ENCODE measurements around the gene GEMIN7.

GEMIN7 gene

DNA sequence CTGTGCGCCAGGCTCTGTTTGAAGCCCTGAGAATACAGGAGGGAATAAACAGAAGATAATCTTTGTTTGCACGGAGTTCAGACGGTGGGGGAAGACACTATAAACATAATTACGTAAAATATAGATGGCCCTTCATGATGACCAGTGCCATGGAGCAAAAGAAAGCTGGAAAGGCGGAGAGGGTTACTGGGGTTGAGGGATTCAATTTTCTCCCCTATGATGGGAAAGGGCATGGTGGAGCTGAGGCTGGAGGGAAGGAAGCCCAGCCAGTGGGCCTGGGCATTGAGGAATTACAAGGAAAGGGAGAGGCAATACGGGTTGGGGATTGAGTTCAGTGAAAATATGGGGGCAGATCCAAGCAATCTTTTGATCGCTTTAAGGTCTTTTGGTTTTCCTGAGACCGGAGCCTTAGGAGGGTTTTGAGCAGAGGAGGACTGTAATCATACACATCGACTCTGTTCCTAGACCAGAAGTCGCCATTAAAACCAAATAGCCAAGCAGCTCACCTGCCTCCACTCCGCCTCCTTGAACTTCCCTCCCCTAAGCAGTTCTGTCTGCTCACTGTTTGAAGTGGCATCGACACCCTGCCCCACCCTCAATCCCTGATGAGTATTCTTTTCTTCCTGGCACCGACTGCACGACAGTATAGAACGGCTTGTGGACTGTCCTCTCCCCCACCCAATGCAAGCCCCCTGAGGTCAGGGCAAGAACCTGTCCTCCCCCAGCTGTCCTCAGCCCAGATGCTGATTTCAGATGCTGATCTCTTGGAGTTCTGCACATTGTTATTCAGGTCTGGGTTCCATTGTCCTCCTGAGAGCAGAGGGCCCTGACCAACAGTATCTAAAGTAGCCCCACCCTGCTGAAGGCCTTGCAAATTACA, 2.0 kb upstream of the GEMIN7 start:
- Mint-ChIP-seq H3K27ac (peak overlapping the region in 1 of 3 experiments; percentile 70), H3K9me3 (no peaks in the 10 kb centered on the region), H3K4me3 (peak overlapping the region; percentile 61 to 79 (median 72)), H3K36me3 (ENCODE audit: low read depth) (peaks cover 9% of the 10 kb centered on the region), H3K4me1 (peaks cover 18% of the 10 kb centered on the region), H3K27me3 (ENCODE audit: low read depth) (peaks cover 29% of the 10 kb centered on the region)
- TF ChIP-seq, protein P1, sequence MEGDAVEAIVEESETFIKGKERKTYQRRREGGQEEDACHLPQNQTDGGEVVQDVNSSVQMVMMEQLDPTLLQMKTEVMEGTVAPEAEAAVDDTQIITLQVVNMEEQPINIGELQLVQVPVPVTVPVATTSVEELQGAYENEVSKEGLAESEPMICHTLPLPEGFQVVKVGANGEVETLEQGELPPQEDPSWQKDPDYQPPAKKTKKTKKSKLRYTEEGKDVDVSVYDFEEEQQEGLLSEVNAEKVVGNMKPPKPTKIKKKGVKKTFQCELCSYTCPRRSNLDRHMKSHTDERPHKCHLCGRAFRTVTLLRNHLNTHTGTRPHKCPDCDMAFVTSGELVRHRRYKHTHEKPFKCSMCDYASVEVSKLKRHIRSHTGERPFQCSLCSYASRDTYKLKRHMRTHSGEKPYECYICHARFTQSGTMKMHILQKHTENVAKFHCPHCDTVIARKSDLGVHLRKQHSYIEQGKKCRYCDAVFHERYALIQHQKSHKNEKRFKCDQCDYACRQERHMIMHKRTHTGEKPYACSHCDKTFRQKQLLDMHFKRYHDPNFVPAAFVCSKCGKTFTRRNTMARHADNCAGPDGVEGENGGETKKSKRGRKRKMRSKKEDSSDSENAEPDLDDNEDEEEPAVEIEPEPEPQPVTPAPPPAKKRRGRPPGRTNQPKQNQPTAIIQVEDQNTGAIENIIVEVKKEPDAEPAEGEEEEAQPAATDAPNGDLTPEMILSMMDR (IDR thresholded peaks at IDR 0.05; ENCODE audit: unreplicated experiment in 3 of 3), result no peak

DNA sequence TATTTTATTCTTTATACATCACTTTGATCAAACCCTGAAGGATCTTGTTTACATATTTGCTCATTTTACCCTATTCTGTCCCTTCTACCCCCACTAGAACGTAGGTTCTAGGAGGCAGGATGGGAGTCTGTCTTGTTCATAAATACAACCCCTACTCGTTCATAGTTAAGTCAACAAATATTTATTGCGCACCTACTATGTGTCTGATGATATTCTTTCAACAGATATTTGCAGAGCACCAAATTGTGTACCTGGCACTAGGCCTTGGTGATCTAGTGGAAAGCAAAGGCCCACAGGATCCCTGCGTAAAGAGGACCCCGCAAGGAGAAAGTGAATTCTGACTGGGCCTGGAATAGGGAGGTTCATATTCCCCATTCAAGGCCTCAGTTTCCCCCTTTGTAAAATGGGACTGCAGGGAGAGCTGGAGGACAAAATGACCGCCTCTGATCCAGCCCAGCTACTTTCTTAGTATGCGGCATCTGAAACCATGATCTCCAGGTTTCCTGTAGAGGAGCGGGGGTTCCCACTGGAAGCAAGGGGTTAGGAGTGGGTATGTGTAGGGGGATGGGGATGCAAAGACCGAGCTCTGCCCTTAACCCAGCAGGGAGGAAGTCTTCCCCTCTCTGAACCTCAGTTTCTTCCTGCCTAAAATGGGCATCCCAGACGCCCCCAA, 534 bp upstream of the GEMIN7 start:
- H3K27me3 Mint-ChIP-seq (ENCODE audit: low read depth), result peaks cover 29% of the 10 kb centered on the region
- peaks cover 21% of the 10 kb centered on the region for H3K4me1 Mint-ChIP-seq
- TF ChIP-seq, protein P1 (IDR thresholded peaks at IDR 0.05; ENCODE audit: unreplicated experiment in 3 of 3), result no peak
- H3K4me3 Mint-ChIP-seq, result peak overlapping the region; percentile 98 to 100 (median 99)
- no peak overlapping the region for H3K27ac Mint-ChIP-seq
- peaks cover 12% of the 10 kb centered on the region for H3K36me3 Mint-ChIP-seq (ENCODE audit: low read depth)
- H3K9me3 Mint-ChIP-seq, result no peaks in the 10 kb centered on the region

DNA sequence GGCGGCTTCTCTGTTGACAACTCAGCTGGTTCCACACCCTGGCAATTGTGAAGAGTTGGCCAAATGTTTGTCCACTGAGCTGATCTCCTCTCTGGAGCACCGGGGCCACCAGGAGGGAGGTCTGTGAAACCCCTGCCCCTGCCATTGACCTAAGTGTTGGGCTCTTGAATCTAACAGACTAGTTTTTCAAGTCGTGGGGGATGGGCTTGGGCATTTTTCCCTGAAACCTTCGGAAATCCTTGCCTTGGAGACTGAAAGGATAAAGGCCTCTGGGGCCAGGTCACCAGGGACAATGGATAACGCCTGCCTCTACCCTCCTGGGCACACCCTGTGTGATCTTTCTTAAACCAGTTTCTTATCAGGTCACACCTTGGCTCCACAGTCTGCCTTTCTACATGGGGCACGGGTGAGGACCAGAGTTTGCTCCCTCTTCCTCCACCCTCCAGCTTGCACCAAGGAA, 881 bp downstream of the GEMIN7 start:
- Mint-ChIP-seq H3K27me3 (ENCODE audit: low read depth) (peaks cover 24% of the 10 kb centered on the region), H3K4me1 (peaks cover 17% of the 10 kb centered on the region), H3K36me3 (ENCODE audit: low read depth) (peaks cover 12% of the 10 kb centered on the region), H3K27ac (peak overlapping the region in 1 of 3 experiments; percentile 91), H3K4me3 (peak overlapping the region; percentile 98 to 100 (median 99)), H3K9me3 (no peaks in the 10 kb centered on the region)
- TF ChIP-seq, protein P1 (IDR thresholded peaks at IDR 0.05; ENCODE audit: unreplicated experiment in 3 of 3), result no peak

DNA sequence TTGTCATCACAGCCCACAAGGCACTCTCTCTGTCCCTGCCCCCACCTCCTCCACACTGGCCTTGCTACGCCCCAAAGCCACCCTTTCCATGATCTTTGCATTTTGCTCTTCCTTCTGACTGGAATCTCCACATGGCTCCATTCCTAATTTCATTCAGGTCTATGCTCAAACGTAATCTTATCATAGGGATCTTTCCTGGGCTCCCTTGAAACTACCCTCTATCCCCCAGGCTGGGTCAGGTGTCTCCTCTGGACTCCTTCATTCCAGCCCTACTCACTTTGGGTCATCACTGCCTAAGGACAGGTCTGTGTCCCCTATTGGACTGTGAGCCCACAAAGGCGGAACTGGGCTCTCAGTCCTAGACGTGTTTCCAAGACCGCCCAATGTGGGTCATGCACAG, 3.1 kb downstream of the GEMIN7 start:
- Mint-ChIP-seq H3K9me3 (no peaks in the 10 kb centered on the region), H3K27ac (peak overlapping the region in 1 of 3 experiments; percentile 43), H3K4me1 (peaks cover 10% of the 10 kb centered on the region), H3K4me3 (peak overlapping the region; percentile 64 to 80 (median 72)), H3K27me3 (ENCODE audit: low read depth) (peaks cover 9% of the 10 kb centered on the region), H3K36me3 (ENCODE audit: low read depth) (peaks cover 17% of the 10 kb centered on the region)
- TF ChIP-seq, protein P1 (IDR thresholded peaks at IDR 0.05; ENCODE audit: unreplicated experiment in 3 of 3), result no peak

DNA sequence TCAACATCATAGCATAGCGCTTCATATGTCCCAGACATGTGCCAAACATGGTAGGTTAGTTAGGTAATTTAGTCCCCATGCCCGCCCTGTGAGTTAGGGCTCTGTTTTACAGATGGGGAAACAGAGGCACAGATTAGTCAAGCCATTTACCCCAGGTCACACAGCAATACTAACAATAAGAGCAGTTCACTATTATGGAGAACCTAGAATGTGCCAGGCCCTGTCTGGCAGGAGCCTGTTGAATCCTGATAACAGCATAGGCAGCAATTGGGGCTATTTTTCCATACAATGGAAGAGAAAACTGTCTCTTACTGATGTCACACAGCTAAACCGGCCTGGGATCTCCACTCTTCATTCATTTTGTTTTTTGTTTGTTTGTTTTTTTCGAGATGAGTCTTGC, 7.4 kb downstream of the GEMIN7 start:
- H3K27ac Mint-ChIP-seq, result no peak overlapping the region
- no peaks in the 10 kb centered on the region for H3K27me3 Mint-ChIP-seq (ENCODE audit: low read depth)
- no peak overlapping the region for H3K4me3 Mint-ChIP-seq
- TF ChIP-seq, protein P1 (IDR thresholded peaks at IDR 0.05; ENCODE audit: unreplicated experiment in 3 of 3), result no peak
- H3K4me1 Mint-ChIP-seq, result peaks cover 14% of the 10 kb centered on the region
- H3K9me3 Mint-ChIP-seq, result no peaks in the 10 kb centered on the region
- peaks cover 26% of the 10 kb centered on the region for H3K36me3 Mint-ChIP-seq (ENCODE audit: low read depth)
